ENCODE data around the gene GGPS1. TPM values are rescaled to one million over a fixed set of nuclear protein-coding genes. Genes with fewer than 3 reads are reported as not detected.

Gene GGPS1
- total RNA-seq, 2 donors from 2014 or later = 13.5 to 33.2 TPM

DNA sequence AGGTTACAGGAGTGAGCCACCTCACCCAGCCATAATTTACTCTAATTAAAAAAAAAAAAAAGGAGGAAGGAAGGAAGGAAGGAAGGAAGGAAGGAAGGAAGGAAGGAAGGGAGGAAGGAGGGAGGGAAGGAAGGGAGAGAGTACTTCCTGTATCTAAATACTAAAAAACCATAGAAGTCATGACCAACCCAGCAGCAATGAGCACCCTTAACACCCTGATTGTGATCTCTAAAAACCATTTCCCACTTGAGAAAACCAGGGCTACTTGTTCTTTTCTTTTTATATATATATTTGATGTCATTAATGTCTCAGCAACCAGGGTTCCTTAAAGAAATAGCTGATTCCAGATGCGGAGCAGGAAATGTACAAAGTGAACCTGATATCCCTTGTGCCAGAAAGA lies 31.6 kb upstream of the GGPS1 start:
- peaks cover 14 to 40% of the 10 kb centered on the region in 2 donors for H3K4me1 ChIP-seq (ENCODE audit: control insufficient read depth in 1 of 2, low read depth in 2 of 2)
- no peaks in the 10 kb centered on the region for H3K9me3 ChIP-seq
- ATAC-seq (ENCODE audit: insufficient number of reproducible peaks, low FRiP score, low read depth) (no peak), DNase-seq (ENCODE audit: low spot score) (no peak)
- no peaks in the 10 kb centered on the region for H3K27me3 ChIP-seq (replicated peaks; ENCODE audit: insufficient read depth)
- no peaks in the 10 kb centered on the region for H3K36me3 ChIP-seq
- H3K4me3 ChIP-seq = no peak overlapping the region
- TF ChIP-seq, protein P1, sequence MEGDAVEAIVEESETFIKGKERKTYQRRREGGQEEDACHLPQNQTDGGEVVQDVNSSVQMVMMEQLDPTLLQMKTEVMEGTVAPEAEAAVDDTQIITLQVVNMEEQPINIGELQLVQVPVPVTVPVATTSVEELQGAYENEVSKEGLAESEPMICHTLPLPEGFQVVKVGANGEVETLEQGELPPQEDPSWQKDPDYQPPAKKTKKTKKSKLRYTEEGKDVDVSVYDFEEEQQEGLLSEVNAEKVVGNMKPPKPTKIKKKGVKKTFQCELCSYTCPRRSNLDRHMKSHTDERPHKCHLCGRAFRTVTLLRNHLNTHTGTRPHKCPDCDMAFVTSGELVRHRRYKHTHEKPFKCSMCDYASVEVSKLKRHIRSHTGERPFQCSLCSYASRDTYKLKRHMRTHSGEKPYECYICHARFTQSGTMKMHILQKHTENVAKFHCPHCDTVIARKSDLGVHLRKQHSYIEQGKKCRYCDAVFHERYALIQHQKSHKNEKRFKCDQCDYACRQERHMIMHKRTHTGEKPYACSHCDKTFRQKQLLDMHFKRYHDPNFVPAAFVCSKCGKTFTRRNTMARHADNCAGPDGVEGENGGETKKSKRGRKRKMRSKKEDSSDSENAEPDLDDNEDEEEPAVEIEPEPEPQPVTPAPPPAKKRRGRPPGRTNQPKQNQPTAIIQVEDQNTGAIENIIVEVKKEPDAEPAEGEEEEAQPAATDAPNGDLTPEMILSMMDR (IDR thresholded peaks at IDR 0.05) = no peak
- H3K27ac ChIP-seq = no peak overlapping the region

DNA sequence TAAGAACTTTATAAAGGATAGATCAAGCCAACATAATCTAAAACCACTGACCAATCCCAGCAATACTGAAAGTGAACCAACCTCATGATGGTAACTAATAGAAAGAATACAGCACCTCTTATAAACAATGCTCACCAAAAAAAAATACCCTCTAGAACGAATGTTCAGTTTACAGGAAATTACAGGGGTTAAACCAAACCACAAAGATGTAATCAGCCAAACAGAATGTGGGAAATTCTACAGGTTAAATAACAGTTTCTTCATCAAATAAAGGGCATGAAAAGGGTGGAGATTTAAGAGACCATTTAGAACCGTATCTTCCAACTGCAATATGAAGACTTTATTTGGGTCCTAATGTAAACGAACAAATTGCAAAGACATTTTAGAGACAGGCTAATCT lies 30.8 kb upstream of the GGPS1 start:
- Histone ChIP-seq H3K4me3 (no peak overlapping the region), H3K27me3 (replicated peaks; ENCODE audit: insufficient read depth) (no peaks in the 10 kb centered on the region), H3K27ac (no peak overlapping the region), H3K9me3 (no peaks in the 10 kb centered on the region), H3K36me3 (no peaks in the 10 kb centered on the region), H3K4me1 (ENCODE audit: control insufficient read depth in 1 of 2, low read depth in 2 of 2) (peaks cover 15 to 40% of the 10 kb centered on the region in 2 donors)
- ATAC-seq (ENCODE audit: insufficient number of reproducible peaks, low FRiP score, low read depth) = no peak
- DNase-seq (ENCODE audit: low spot score) = no peak
- TF ChIP-seq, protein P1 (IDR thresholded peaks at IDR 0.05) = no peak

- H3K9me3 ChIP-seq = no peaks in the 10 kb centered on the region
- peaks cover 8 to 29% of the 10 kb centered on the region in 2 donors for H3K4me1 ChIP-seq (ENCODE audit: control insufficient read depth in 1 of 2, low read depth in 2 of 2)
- H3K27ac ChIP-seq = no peak overlapping the region
- H3K36me3 ChIP-seq = no peaks in the 10 kb centered on the region
- no peak overlapping the region for H3K4me3 ChIP-seq
- TF ChIP-seq, protein P1 (IDR thresholded peaks at IDR 0.05) = no peak
- DNase-seq (ENCODE audit: low spot score) (no peak), ATAC-seq (ENCODE audit: insufficient number of reproducible peaks, low FRiP score, low read depth) (no peak)
- H3K27me3 ChIP-seq (replicated peaks; ENCODE audit: insufficient read depth) = no peaks in the 10 kb centered on the region
Measured at GRCh38 chr1:235298758-235299157, 29.6 kb upstream of the GGPS1 start.

- no peak overlapping the region for H3K27ac ChIP-seq
Measured at GRCh38 chr1:235299169-235299858, 29.1 kb upstream of the GGPS1 start.

GRCh38 chr1:235302143-235302542 lies 26.2 kb upstream of the GGPS1 start:
- no peaks in the 10 kb centered on the region for H3K27me3 ChIP-seq (replicated peaks; ENCODE audit: insufficient read depth)
- H3K9me3 ChIP-seq = no peaks in the 10 kb centered on the region
- H3K4me3 ChIP-seq = no peak overlapping the region
- ATAC-seq (ENCODE audit: insufficient number of reproducible peaks, low FRiP score, low read depth) (no peak), DNase-seq (ENCODE audit: low spot score) (no peak)
- no peaks in the 10 kb centered on the region for H3K36me3 ChIP-seq
- peaks cover 13 to 46% of the 10 kb centered on the region in 2 donors for H3K4me1 ChIP-seq (ENCODE audit: control insufficient read depth in 1 of 2, low read depth in 2 of 2)
- TF ChIP-seq, protein P1 (IDR thresholded peaks at IDR 0.05) = no peak
- no peak overlapping the region for H3K27ac ChIP-seq

More at GRCh38 chr1:235299169-235299858, 29.1 kb upstream of the GGPS1 start:
- TF ChIP-seq, protein P1 (IDR thresholded peaks at IDR 0.05) = no peak
- H3K9me3 ChIP-seq = no peaks in the 10 kb centered on the region
- DNase-seq (ENCODE audit: low spot score) = no peak
- H3K36me3 ChIP-seq = no peaks in the 10 kb centered on the region
- H3K27me3 ChIP-seq (replicated peaks; ENCODE audit: insufficient read depth) = no peaks in the 10 kb centered on the region
- H3K4me3 ChIP-seq = no peak overlapping the region
- peaks cover 8 to 32% of the 10 kb centered on the region in 2 donors for H3K4me1 ChIP-seq (ENCODE audit: control insufficient read depth in 1 of 2, low read depth in 2 of 2)
- ATAC-seq (ENCODE audit: insufficient number of reproducible peaks, low FRiP score, low read depth) = no peak
